WTC11 (cell line): ENCODE data around the gene GTF3C2. TPM values are rescaled to one million over a fixed set of nuclear protein-coding genes. Genes with fewer than 3 reads are reported as not detected.
"Not testable (repeated sequence)": the region's sequence is repeated elsewhere in the genome, so short reads cannot be mapped to it uniquely, and the experiment has no call there.

Experiments used
- ATAC-seq: fragments of 200-7000 bp; cut with Tn5 transposase; 2 replicates; pipeline ENCODE4 v1.10.0; 2021; ENCODE audit warnings: mild to moderate bottlenecking, moderate library complexity
- CTCF ChIA-PET: fragments of 300-600 bp; sonication (Branson Sonifier 250); formaldehyde crosslinking; loops from one replicate; lab custom pipeline; 2021; ENCODE audit warnings: antibody characterized with exemption; lab: Charles Lee
- POLR2A ChIA-PET: fragments of 350-600 bp; sonication (Branson Sonifier 250); formaldehyde crosslinking; loops from one replicate; lab custom pipeline; 2021; ENCODE audit warnings: antibody characterized with exemption; lab: Charles Lee
- DNase-seq: peaks from one replicate; pipeline ENCODE4 v3.0.0; 2021; ENCODE audit warnings: low spot score
- H3K27ac Mint-ChIP-seq: 2 replicates; pipeline ENCODE4 v1.8.0; 2021; ENCODE audit warnings: mixed read lengths
- H3K27me3 Mint-ChIP-seq: 2 replicates; pipeline ENCODE4 v1.8.0; 2021; ENCODE audit warnings: low read depth, mild to moderate bottlenecking, moderate library complexity, mixed read lengths
- H3K36me3 Mint-ChIP-seq: 2 replicates; pipeline ENCODE4 v1.8.0; 2021; ENCODE audit warnings: mixed read lengths
- H3K4me1 Mint-ChIP-seq: 2 replicates; pipeline ENCODE4 v1.8.0; 2022; ENCODE audit warnings: mixed read lengths
- H3K4me3 Mint-ChIP-seq: 2 replicates; pipeline ENCODE4 v1.8.0; 2021; ENCODE audit warnings: mild to moderate bottlenecking, moderate library complexity, mixed read lengths
- H3K9me3 Mint-ChIP-seq: 2 replicates; pipeline ENCODE4 v1.8.0; 2021; ENCODE audit warnings: mixed read lengths
- ATF2 ChIP-seq: sonication (generic); formaldehyde crosslinking; IDR thresholded peaks from 2 replicates; pipeline ENCODE4 v1.8.1; 2022; ENCODE audit warnings: low read depth, missing genetic modification reagents, borderline replicate concordance
- ATF6 ChIP-seq: sonication (generic); formaldehyde crosslinking; IDR thresholded peaks from 2 replicates; pipeline ENCODE4 v1.8.1; 2023; ENCODE audit warnings: mild to moderate bottlenecking, missing genetic modification reagents
- CTCF ChIP-seq: fragments of 200-600 bp; IDR thresholded peaks from 2 replicates; pipeline ENCODE4 v1.8.0; 2022; ENCODE audit warnings: antibody characterized with exemption
- GTF2I ChIP-seq: fragments of 250-450 bp; sonication (Bioruptor Pico); conservative IDR thresholded peaks from 2 replicates; pipeline ENCODE4 v1.4.0; 2021; ENCODE audit warnings: mild to moderate bottlenecking
- NR3C1 ChIP-seq: sonication (generic); formaldehyde crosslinking; conservative IDR thresholded peaks from 2 replicates; pipeline ENCODE4 v1.8.1; 2023; ENCODE audit warnings: low read depth, mild to moderate bottlenecking, missing genetic modification reagents
- PRDM15 ChIP-seq: sonication (generic); formaldehyde crosslinking; IDR thresholded peaks from 2 replicates; pipeline ENCODE4 v1.8.0; 2022; ENCODE audit warnings: missing genetic modification reagents
- ZBTB21 ChIP-seq: sonication (generic); formaldehyde crosslinking; IDR thresholded peaks from 2 replicates; pipeline ENCODE4 v1.8.1; 2023; ENCODE audit warnings: mild to moderate bottlenecking, missing genetic modification reagents, borderline replicate concordance
- ZNF232 ChIP-seq: sonication (generic); formaldehyde crosslinking; IDR thresholded peaks from 2 replicates; pipeline ENCODE4 v1.8.0; 2022; ENCODE audit warnings: mild to moderate bottlenecking, missing genetic modification reagents
- ZNF281 ChIP-seq: sonication (generic); formaldehyde crosslinking; IDR thresholded peaks from 2 replicates; pipeline ENCODE4 v1.8.0; 2023; ENCODE audit warnings: mild to moderate bottlenecking, missing genetic modification reagents
- ZNF317 ChIP-seq: sonication (generic); formaldehyde crosslinking; IDR thresholded peaks from 2 replicates; pipeline ENCODE4 v1.8.1; 2023; ENCODE audit warnings: low read depth, mild to moderate bottlenecking, moderate library complexity, missing genetic modification reagents, borderline replicate concordance
- total RNA-seq: library from RNA; stranded (reverse); gene quantifications from 3 replicates; pipeline ENCODE4 v1.2.3, GENCODE V29; 2021

Gene GTF3C2
- total RNA-seq, 1 experiment from 2014 or later, result 123 TPM

- Mint-ChIP-seq H3K27me3 (peaks cover 39% of the 10 kb centered on the region), H3K9me3 (no peaks in the 10 kb centered on the region), H3K36me3 (no peaks in the 10 kb centered on the region), H3K4me1 (peaks cover 8% of the 10 kb centered on the region; the same call in 1 of the 2 replicates), H3K4me3 (peak overlapping the region; percentile 50), H3K27ac (no peak overlapping the region)
- ChIA-PET POLR2A (interaction anchor here (0.7 to 1.1 kb wide), 2 partner anchors 11 to 12 kb away, joined by 3 to 4 read pairs; no protein-coding TSS in a partner anchor), CTCF (interaction anchor here (0.6 to 5.8 kb wide), 58 partner anchors 9 to 562 kb away, joined by 3 to 129 read pairs (median 4); partner anchors contain the start of genes EIF2B4, GTF3C2, KHK and PPM1G)
- TF ChIP-seq CTCF (peak; percentile 92), ZNF232 (CRISPR knock-in tag) (no peak)
- ATAC-seq (peak; percentile 21), DNase-seq (no peak)
These were observed 53.2 kb downstream of the GTF3C2 start for GRCh38 chr2:27303093-27304025.

- H3K27ac Mint-ChIP-seq, H3K36me3 Mint-ChIP-seq, H3K4me1 Mint-ChIP-seq, DNase-seq, ATAC-seq, H3K9me3 Mint-ChIP-seq, POLR2A ChIA-PET, H3K4me3 Mint-ChIP-seq: not testable (repeated sequence)
- CTCF ChIA-PET, result interaction anchor here (1.3 to 5.8 kb wide), 7 partner anchors 8 to 58 kb away, joined by 3 to 129 read pairs (median 53); partner anchors contain the start of genes SLC30A3 and TRIM54
- peaks cover 14% of the 10 kb centered on the region for H3K27me3 Mint-ChIP-seq
These were observed 56.0 kb downstream of the GTF3C2 start for GRCh38 chr2:27300606-27301005.

- no peaks in the 10 kb centered on the region for H3K9me3 Mint-ChIP-seq
- ATAC-seq (no peak), DNase-seq (no peak)
- H3K4me1 Mint-ChIP-seq, result 0 out of 2 replicates have a peak, but pooled peaks cover 5% of the 10 kb centered on the region
- no peaks in the 10 kb centered on the region for H3K36me3 Mint-ChIP-seq
- no peak overlapping the region for H3K27ac Mint-ChIP-seq
- peak; percentile 76 for TF ChIP-seq PRDM15 (CRISPR knock-in tag)
- no peak for TF ChIP-seq ZNF317
- H3K27me3 Mint-ChIP-seq, result no peaks in the 10 kb centered on the region
- ChIA-PET POLR2A (no interaction called here), CTCF (interaction anchor here (5.8 to 7.9 kb wide), 2 partner anchors 17 to 18 kb away, joined by 129 to 153 read pairs; partner anchors contain the start of gene TRIM54)
- H3K4me3 Mint-ChIP-seq, result no peak overlapping the region
These were observed 58.0 kb downstream of the GTF3C2 start for GRCh38 chr2:27298391-27299080.

GRCh38 chr2:27297195-27297594 lies 59.4 kb downstream of the GTF3C2 start:
- ChIA-PET CTCF (interaction anchor here (1.5 to 7.9 kb wide), 2 partner anchors 17 to 33 kb away, joined by 8 to 153 read pairs; partner anchors contain the start of gene TRIM54), POLR2A (no interaction called here)
- Mint-ChIP-seq H3K36me3 (no peaks in the 10 kb centered on the region), H3K27ac (no peak overlapping the region), H3K4me3 (no peak overlapping the region), H3K27me3 (no peaks in the 10 kb centered on the region), H3K9me3 (no peaks in the 10 kb centered on the region), H3K4me1 (peaks cover 5% of the 10 kb centered on the region; the same call in 1 of the 2 replicates)
- no peak for ATAC-seq
- no peak for DNase-seq
- TF ChIP-seq ZNF281 (no peak), NR3C1 (no peak), ATF6 (no peak), GTF2I (CRISPR knock-in tag) (no peak), ZBTB21 (CRISPR knock-in tag) (no peak), ATF2 (CRISPR knock-in tag) (no peak)
